ENCODE measurements around the gene MRPL12. TPM values are rescaled to one million over a fixed set of nuclear protein-coding genes. Genes with fewer than 3 reads are reported as not detected.
A peak's percentile ranks its signal among the peaks of the same experiment; 100 is the strongest.

MRPL12 gene
- total RNA-seq (2014; rRNA removed; shearing (Covaris generic)) = 24.9 and 29.5 TPM in 2 replicates
- 601 and 776 TPM in 2 replicates for polyA plus RNA-seq (2015; cell fraction: cytosol; rRNA removed)
- polyA plus RNA-seq (2015; cell fraction: nucleus; rRNA removed) = 72.9 and 78.0 TPM in 2 replicates

DNA sequence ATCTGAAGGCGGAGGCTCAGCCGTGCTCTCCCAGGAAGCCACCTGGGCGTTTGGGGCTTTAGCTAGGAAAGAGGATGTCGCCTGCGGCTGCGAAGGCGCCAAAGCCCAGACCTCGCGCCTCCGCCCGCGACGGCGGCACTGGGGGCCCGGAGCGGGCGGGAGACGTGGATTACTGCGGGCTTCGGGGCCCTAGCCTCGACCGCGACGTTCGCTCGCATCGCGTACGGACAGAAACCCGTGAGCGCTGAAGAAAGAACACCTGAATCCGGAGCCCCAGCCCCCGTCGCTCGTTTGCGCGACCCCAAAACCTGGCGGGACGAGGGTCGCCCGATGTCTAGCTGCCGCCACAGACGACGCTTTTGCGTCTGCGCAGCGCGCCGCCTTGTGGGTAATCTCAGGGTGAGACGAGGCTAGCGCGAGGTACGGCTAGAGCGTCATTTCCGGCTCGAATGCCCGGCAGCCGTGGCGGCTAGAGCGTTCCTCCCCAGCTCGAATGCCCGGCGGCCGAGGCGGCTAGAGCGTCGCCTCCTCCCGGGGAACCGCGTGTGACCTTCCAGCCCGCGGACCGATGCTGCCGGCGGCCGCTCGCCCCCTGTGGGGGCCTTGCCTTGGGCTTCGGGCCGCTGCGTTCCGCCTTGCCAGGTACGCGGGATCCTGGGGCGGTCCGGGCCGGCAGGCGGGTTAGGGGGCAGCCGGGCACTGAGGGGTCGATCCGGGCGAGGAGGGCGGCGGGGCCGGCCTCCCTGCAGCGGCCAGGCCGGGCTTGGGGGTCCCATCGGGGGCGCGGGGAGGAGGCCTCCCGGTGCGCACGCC lies at the start of gene MRPL12:
TSS of gene MRPL12 (plus strand) at position 434 of the 813 bp plus-strand sequence. CDS start at position 569, 135 bp downstream.
- in situ Hi-C loops (cut with HindIII; ENCODE audit: low pct_unique_long_range_greater_than_20kb, low sequenced_read_pairs) = no loop called here
- peak; percentile 98 for DNase-seq (ENCODE audit: low read depth, low spot score)

GRCh38 chr17:81655378-81656117 lies 47.6 kb upstream of the MRPL12 start:
- no peak for DNase-seq (ENCODE audit: low read depth, low spot score)
- in situ Hi-C loops (cut with HindIII; ENCODE audit: low pct_unique_long_range_greater_than_20kb, low sequenced_read_pairs) = no loop called here

DNA sequence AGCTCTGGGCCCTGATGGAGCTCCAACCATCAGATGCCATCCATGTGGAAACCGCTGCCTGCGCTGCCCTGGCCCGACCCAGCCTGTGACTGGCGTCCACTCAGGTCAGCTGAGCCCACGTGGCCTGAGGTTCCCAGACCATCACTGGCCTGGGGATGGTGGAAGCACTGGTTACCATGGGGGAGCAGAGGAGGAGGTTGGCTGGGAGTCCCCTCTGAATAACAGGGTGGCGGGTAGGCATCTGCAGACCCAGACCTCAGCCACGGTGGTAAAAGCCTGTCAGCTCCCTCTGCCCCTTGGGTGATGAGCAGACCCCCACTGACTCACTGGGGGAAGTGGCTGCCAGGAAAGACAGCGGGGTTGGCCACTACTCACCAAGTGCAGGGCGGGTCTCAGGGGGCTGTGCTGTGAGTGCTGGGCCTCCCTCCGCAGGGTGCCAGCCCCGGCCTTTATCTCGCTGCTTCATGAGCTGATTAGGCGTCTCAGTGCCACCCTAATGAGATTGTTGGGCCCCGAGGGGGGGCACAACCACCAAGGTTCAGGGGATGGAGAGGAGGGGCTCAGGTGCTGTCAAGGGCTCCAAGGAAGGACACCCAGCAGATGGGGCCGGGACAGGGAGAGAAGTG lies 46.9 kb upstream of the MRPL12 start, which contains the start of gene PDE6G:
TSS of gene PDE6G (minus strand) at position 425 of the 626 bp plus-strand sequence. CDS start 3,237 bp downstream, outside the sequence.
- no peak for DNase-seq (ENCODE audit: low read depth, low spot score)
- in situ Hi-C loops (cut with HindIII; ENCODE audit: low pct_unique_long_range_greater_than_20kb, low sequenced_read_pairs) = no loop called here

DNA sequence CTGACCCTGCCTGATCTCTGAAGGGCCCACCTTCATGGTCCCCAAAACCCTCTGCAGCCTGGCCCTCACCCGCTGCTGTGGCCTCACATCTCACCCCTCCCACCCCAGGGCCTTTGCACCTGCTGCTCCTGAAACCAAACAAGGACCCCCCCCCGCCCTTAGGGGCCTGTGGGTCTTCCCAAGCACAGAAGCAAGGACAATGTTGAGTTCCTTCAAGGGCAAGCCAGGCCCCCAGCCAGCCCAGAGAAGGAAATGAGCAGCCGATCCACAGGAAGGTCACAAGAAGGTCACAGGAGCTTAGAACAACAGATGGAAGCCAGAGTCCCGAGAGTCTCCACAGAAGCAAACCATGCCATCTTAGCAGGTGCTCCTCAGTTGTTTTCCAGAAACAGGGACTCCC lies 46.3 kb upstream of the MRPL12 start:
- in situ Hi-C loops (cut with HindIII; ENCODE audit: low pct_unique_long_range_greater_than_20kb, low sequenced_read_pairs) = no loop called here
- no peak for DNase-seq (ENCODE audit: low read depth, low spot score)

GRCh38 chr17:81659038-81659437 lies 44.1 kb upstream of the MRPL12 start:
- no peak for DNase-seq (ENCODE audit: low read depth, low spot score)
- in situ Hi-C loops (cut with HindIII; ENCODE audit: low pct_unique_long_range_greater_than_20kb, low sequenced_read_pairs) = no loop called here

DNA sequence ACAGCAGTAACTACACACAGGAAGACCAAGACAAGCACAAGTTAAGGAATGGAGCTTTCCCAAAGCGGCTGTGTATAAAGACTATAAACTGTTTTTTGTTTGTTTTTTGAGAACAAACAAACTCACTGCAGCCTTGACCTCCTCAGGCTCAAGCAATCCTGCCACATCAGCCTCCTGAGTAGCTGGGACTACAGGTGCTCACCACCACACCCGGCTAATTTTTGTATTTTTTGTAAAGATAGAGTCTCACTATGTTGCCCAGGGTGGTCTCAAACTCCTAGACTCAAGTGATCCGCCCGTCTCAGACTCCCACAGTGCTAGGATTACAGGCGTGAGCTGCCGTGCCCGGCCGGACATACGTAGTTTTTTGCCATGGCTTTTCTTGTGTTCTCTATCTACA lies 42.7 kb upstream of the MRPL12 start:
- in situ Hi-C loops (cut with HindIII; ENCODE audit: low pct_unique_long_range_greater_than_20kb, low sequenced_read_pairs) = no loop called here
- DNase-seq (ENCODE audit: low read depth, low spot score) = no peak

DNA sequence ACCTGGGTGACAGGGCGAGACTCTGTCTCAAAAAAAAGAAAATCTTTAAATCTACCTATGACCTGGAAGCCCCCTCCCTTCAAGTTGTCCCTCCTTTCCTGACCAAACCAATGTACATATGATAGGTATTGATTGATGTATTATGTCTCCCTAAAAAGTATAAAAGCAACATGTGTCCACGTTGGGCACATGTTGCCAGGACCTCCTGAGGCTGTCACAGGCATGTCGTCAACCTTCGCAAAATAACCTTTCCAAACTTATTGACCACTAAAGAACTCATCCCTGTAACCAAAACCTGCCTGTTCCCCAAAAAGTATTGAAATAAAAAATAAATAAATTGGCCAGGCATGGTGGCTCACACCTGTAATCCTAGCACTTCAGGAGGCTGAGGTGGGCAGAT lies 41.2 kb upstream of the MRPL12 start:
- DNase-seq (ENCODE audit: low read depth, low spot score) = no peak

DNA sequence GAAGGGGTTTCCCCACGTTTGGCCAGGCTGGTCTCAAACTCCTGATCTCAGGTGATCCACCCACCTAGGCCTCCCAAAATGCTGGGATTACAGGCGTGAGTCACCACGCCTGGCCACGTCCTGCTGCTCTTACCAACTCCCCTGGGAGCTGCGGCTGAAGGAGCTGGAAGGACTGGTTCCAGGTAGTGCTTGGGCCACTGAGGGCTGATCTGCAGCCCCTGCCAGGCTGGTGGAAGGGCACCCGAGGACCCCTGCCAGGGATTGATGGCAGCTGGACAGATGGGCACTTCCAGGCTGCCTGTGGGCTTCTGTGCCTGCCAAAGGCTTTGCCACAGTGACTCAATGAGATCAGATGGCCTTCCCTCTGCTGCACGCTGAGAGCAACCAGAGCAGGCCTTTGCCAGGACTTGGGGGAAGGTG lies 39.1 kb upstream of the MRPL12 start:
- DNase-seq (ENCODE audit: low read depth, low spot score) = no peak
- in situ Hi-C loops (cut with HindIII; ENCODE audit: low pct_unique_long_range_greater_than_20kb, low sequenced_read_pairs) = no loop called here

More for the DNA sequence above, 41.2 kb upstream of the MRPL12 start:
- in situ Hi-C loops (cut with HindIII; ENCODE audit: low pct_unique_long_range_greater_than_20kb, low sequenced_read_pairs) = no loop called here

- in situ Hi-C loops (cut with HindIII; ENCODE audit: low pct_unique_long_range_greater_than_20kb, low sequenced_read_pairs) = no loop called here
- peak; percentile 67 for DNase-seq (ENCODE audit: low read depth, low spot score)
Observed at GRCh38 chr17:81665205-81666091, 37.7 kb upstream of the MRPL12 start.

DNA sequence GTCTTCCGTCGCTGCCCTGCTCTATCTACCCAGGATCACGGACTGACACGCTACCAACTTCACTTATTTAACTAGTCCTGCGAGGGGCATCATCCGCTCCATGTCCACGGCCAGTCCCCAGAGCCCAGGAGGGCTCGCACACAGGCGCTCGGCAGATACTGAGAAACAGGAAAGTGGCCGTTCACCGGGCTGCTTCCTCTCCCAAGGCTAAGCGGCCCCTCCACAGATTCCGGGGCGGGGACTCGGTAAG lies 37.1 kb upstream of the MRPL12 start:
- DNase-seq (ENCODE audit: low read depth, low spot score) = no peak
- in situ Hi-C loops (cut with HindIII; ENCODE audit: low pct_unique_long_range_greater_than_20kb, low sequenced_read_pairs) = no loop called here

- in situ Hi-C loops (cut with HindIII; ENCODE audit: low pct_unique_long_range_greater_than_20kb, low sequenced_read_pairs) = no loop called here
- DNase-seq (ENCODE audit: low read depth, low spot score) = peak; percentile 99
Observed at GRCh38 chr17:81666342-81667191, 36.6 kb upstream of the MRPL12 start, which contains the start of the genes CCDC137 and OXLD1. TSS of gene CCDC137 (plus strand) at chr17:81666737. CDS start at chr17:81666767, 30 bp downstream. TSS of gene OXLD1 (minus strand) at chr17:81666605. CDS start at chr17:81666577, 28 bp downstream.

GRCh38 chr17:81667754-81668153 lies 35.4 kb upstream of the MRPL12 start:
- peak; percentile 77 for DNase-seq (ENCODE audit: low read depth, low spot score)
- in situ Hi-C loops (cut with HindIII; ENCODE audit: low pct_unique_long_range_greater_than_20kb, low sequenced_read_pairs) = no loop called here

DNA sequence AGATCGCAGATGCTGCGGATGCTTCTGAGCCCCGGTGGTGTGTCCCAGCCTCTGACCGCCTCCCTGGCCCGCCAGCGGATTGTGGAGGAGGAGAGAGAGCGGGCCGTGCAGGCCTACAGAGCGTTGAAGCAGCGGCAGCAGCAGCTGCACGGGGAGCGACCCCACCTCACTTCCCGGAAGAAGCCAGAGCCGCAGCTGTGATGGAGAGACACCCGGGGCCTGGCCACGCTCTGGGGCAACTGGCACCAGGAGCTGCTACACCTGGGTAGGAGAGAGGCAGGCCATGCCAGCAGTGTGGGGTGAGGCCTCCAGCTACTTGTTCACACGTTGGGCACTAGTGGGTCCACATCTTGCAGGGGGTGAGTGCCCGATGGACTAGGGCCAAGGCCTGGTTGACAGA lies 30.7 kb upstream of the MRPL12 start:
- in situ Hi-C loops (cut with HindIII; ENCODE audit: low pct_unique_long_range_greater_than_20kb, low sequenced_read_pairs) = no loop called here
- no peak for DNase-seq (ENCODE audit: low read depth, low spot score)

- DNase-seq (ENCODE audit: low read depth, low spot score) = no peak
- in situ Hi-C loops (cut with HindIII; ENCODE audit: low pct_unique_long_range_greater_than_20kb, low sequenced_read_pairs) = no loop called here
Observed at GRCh38 chr17:81672954-81673353, 30.2 kb upstream of the MRPL12 start.

- no peak for DNase-seq (ENCODE audit: low read depth, low spot score)
- in situ Hi-C loops (cut with HindIII; ENCODE audit: low pct_unique_long_range_greater_than_20kb, low sequenced_read_pairs) = no loop called here
Observed at GRCh38 chr17:81673561-81674258, 29.5 kb upstream of the MRPL12 start.
